Hematopoietic multipotent progenitor cell treated with erythropoietin and hydrocortisone succinate and interleukin-3 and kit ligand, for 17 days (in vitro differentiated cells): ENCODE data around the gene FBRS.
"Not testable (repeated sequence)": the region's sequence is repeated elsewhere in the genome, so short reads cannot be mapped to it uniquely, and the experiment has no call there.

Experiments
- DNase-seq: peaks from one replicate; pipeline ENCODE4 v3.0.0-alpha.2; 2015; ENCODE audit warnings: low spot score

Gene FBRS

GRCh38 chr16:30698816-30699614 lies 40.8 kb downstream of the FBRS start, which contains the start of gene SRCAP:
TSS of gene SRCAP (plus strand) at chr16:30699171. CDS start at chr16:30700825, 1,654 bp downstream.
- peak; percentile 87 for DNase-seq

GRCh38 chr16:30699615-30700099 lies 41.4 kb downstream of the FBRS start:
- DNase-seq, result no peak

- no peak for DNase-seq
These were observed 42.3 kb downstream of the FBRS start for GRCh38 chr16:30700491-30700890.

GRCh38 chr16:30700971-30701370 lies 42.7 kb downstream of the FBRS start:
- no peak for DNase-seq

GRCh38 chr16:30703071-30703470 lies 44.8 kb downstream of the FBRS start:
- DNase-seq, result not testable (repeated sequence)

- DNase-seq, result no peak
These were observed 45.7 kb downstream of the FBRS start for GRCh38 chr16:30703971-30704370.

GRCh38 chr16:30706046-30706445 lies 47.8 kb downstream of the FBRS start:
- DNase-seq, result no peak

GRCh38 chr16:30710971-30711370 lies 52.7 kb downstream of the FBRS start:
- DNase-seq, result no peak

- no peak for DNase-seq
These were observed 53.5 kb downstream of the FBRS start for GRCh38 chr16:30711712-30712111.

- no peak for DNase-seq
These were observed 57.7 kb downstream of the FBRS start for GRCh38 chr16:30715750-30716445.

GRCh38 chr16:30720086-30720485 lies 61.9 kb downstream of the FBRS start:
- DNase-seq, result no peak
